ENCODE results near the gene PHTF2.
"Not testable (repeated sequence)": the region's sequence is repeated elsewhere in the genome, so short reads cannot be mapped to it uniquely, and the experiment has no call there.

Gene PHTF2

DNA sequence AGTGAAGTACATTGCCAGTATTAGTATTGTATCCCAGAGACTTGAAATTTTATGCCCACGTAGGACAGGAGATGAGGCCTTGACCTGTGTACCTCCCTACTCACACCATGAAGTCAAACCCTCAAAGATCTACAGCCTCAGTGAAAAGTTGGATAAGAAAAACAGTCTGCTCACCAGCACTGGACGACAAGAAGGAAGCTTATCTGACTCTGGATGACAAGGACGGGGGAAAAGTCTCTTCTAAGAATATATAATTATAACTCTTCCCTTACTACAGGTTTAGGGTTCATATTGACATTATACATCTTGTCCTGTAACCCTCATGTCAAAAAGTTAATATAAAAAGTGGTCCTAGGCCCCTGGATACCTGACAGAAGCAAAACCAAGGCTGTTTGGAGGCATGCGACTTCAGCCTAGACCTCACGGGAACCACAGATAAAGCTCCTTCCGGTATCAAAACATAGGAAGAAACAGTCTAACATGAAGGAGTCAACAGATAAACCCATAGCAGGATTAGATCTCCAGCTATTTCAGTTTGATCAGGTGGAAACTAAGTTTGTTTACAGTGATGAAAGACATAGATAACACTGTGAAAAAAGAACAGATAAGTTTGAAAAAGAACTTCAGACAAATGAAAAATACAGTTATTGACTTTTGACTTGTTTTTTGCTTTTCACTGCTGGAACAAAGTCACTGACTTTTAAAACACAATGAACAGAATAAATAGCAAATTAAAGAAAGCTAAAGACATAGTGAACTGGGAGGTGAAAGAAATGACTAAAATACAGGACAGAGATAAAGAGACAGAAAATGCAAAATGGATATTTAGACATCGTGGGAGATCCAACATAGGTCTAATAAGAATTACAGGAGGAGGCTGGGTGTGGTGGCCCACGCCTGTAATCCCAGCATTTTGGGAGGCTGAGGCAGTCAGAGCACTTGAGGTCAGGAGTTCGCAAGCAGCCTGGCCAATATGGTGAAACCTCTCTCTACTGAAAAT is 145.9 kb downstream of the PHTF2 start:
- no peak for DNase-seq

DNA sequence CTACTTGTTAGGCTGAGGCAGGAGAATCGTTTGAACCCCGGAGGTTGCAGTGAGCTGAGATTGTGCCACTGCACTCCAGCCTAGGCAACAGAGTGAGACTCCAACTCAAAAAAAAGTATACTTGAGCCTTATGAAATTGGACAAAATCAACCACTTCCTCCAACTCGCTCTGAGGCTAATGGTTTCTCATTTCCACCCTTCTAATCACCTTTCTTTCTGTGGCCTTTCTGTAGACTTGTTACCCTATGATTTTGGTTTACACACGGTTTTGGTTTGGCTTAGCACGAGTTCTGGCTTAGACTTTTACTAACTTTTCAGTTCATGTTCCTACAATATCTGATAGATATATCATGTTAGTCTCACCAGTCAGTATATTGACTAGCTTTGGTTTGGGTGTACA is 152.0 kb downstream of the PHTF2 start:
- DNase-seq = no peak

DNA sequence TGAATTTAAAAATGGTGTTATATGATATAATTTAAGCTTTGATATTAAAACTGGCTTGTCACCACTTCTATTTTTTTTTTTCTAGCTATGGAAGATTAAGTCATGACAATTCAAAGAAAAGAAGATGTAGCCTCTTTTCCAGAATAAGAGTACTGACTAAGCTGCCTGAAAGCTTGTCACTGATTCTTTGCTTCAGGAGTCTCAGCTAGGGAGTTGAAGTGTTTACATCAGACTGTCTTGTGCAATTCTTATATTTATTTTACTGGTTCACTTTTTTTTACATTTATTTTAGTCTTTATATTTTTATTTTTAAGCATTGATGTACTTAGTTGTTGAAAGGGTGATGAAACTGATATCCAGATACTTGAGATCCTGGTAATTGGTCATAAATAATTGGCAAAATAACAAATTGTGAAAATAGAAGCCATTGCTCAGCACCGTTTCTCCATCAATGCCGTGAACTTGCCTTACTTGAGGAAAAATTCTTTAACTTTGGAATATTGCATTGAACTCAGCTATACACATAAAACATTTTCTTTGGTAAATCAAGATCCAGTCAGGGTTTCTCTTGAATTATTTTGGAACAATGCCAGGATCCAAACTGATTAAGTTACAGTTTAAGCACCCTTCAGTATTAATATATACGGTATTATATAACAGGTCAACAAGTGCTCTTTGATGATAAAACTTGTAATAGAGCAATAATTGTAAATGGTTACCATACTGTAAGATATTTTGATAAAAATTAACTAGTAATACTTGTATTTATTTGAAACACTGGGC is 156.4 kb downstream of the PHTF2 start:
- DNase-seq = peak; percentile 1 to 40

DNA sequence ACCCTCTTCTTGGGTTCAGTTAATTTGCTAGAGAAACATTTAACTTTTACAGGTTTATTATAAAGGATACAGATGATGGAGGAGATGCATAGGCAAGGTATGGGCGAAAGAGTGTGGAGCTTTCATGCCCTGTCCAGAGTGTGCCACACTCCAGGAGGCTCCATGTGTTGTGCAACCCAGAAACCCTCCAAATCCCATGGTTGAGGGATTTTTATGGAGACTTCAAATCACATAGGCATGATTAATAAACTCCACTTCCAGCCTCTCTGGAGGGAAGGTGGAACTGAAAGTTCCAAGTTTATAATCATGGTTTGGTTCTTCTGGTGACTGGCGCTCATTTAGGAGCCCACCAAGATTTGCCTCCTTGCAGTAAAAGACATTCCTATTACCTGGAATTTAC is 159.9 kb downstream of the PHTF2 start:
- DNase-seq = no peak

DNA sequence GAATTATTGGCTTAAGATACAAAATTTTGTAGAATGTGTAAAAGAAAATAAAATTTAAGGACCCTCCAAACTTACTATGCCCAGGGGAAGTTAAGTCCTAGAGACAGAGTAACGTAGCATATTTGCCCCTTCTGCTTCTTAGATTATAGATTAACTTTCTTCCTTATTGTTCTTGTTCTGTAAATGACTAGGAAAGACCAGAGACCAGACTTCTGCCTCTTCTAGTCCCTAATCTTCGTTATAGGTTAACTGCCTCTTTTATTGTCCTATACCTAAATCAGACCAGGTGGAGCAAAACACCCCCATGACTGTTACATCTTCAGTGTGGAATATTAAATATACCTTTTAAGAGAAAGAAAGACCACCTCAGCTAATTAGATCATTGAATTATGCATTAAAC is 160.5 kb downstream of the PHTF2 start:
- no peak for DNase-seq

DNA sequence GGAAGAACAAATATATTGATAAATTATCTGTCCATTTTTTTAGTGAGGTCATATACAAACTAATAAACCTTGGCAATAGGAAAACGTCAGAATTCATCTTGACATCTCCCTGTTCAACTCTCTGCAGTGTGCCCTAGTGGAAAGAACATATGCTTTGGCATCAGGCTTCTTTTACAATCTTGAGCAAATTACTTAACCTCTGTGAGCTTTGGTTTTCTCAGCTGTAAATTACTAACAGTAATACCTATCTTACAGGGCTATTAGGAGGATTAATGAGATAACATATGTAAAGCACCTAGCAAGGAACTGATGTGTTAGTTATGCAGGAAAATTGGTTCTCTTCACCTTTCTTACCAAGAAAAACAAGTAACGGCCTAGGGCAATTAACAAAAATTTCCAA is 161.8 kb downstream of the PHTF2 start:
- peak; percentile 44 to 63 for DNase-seq

DNA sequence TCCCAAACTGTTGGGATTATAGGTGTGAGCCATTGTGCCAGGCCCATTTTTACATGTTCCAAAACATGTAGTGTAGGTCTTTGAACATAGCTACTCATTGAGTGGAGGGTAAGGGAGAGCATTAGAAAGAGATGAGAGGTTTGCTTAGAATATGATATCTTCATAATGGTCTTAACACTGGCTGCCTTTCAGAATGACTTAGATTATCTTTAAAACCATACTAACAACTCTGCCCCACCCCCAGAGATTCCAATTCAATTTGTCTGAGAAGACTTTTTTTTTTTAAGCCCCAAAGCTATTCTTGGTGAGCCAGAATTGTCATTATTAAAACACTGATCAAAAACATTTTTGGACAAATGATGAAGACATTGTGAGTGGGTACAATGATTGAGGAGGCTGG is 168.9 kb downstream of the PHTF2 start:
- DNase-seq = no peak

DNA sequence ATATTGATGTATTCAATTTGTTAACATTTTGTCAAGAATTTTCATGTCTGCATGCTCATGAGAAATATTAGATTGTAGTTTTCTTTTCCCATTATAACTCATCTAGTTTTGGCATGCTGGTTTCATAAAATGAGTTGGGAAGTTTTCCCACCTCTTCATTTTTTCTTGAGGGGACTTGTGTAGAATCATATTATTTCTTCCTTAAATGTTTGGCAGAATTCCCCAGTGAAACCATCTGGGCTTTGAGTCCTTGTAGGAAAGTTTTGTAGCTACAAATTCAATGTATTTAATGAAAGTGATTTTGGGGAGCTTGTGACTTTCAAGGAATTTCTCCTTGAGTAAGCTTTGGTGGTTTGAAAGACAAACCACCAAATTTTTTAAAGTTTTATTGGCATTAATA is 173.2 kb downstream of the PHTF2 start:
- DNase-seq = no peak

DNA sequence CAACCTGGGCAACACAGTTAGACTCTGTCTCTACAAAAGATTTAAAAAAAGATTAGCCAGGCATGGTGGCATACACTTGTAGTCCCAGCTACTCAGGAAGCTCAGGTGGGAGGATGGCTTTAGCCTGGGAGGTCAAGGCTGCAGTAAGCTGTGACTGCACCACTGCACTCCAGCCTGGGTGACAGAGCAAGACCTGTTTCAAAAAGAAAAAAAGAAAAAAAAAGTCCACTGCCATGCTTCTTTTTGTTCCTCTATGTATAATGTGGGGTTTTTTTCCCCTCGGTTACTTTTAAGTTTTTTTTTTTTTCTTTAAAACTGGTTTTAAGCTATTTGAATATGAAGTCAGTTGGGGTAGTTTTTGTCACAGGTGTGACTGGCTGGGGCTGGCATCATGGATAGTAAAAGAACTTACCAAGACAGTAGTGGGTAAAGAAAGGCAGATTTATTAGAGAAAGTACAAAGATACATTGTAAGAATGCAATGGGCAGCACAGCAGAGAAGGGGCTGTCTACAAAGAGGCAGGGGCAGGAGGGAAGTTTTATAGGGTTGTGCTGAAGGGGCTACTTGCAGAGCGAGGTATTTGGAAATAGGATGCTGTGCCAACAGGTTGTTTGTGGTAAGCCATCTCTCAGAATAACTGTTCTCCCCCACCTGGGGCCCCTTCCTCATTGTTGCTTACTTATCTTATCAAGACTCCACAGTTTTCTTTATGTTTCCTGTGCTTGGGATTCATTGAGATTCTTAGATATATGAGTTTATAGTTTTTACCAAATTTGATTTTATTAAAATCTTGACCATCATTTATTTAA is 177.3 kb downstream of the PHTF2 start:
- DNase-seq = no peak

DNA sequence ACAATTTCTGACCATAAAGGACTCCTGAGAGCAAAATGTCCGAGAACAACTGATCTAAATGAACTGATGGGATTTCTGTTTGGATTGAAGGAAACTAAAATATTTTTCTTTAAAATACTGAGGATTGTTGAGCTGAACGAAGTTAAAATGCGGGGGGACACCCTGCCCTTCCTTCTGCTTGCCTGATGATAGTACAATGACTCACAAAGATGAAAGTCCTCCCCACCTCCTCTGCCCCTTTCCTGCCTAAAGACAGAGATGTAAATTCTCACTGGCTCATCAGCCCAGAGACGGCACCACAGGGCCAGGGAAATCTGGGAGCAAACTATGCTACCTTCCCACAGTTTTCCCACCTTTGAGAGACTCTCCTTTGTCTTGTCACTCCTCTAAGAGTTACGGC is 180.6 kb downstream of the PHTF2 start:
- no peak for DNase-seq

DNA sequence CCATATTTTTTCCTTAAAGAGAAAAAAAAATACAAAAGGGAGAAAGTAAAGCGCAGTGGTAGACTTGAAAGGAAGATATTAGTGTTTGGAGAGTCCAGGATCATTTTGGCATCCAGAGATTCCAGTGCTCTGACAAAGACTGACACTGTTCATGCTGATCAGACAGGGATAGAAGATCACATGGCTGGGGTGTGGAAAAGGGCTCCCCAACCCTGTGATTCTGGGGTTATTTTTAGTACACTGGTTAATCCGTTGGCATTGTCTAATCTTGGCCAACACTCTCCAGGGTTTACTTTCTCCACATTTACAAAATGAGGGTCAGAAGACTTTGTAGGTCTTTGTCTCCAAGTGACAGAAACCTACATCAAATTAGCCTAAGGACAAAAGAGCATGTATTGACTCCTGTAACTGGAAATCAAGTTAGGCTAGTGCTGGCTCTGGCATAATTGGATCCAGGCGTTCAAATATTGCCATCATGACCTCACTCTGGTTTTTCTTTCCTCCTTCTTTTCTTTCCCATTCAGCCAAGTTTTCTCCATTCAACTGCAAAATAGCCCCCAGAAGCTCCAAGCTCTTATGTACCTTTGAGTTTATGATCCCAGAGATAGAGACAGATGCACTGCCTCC is 181.6 kb downstream of the PHTF2 start:
- DNase-seq = no peak

DNA sequence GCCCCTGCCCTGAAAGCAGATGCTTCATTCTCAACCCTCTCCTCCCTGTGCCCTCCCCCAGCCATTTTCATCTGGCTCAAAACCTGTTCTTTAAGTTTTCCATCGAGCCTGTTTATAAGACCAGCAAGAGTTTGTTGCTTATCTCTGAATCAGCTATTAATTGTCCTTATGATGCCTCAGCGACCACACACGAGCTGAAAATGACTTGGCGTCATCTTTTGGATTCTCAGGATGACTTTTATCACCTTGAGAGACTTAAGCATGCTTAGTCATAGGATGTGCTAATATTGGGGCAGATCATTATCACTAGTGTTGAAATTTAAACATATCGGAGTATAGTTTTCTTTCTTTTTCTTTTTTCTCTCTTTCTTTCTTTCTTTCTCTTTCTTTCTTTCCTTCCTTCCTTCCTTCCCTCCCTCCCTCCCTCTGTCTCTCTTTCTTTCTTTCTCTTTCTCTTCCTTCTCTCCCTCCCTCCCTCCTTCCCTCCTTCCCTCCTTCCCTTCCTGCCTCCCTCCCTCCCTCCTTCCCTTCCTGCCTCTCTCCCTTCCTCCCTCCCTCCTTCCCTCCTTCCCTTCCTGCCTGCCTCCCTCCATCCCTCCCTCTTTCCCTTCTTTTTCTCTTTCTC is 184.5 kb downstream of the PHTF2 start:
- DNase-seq = no peak

DNA sequence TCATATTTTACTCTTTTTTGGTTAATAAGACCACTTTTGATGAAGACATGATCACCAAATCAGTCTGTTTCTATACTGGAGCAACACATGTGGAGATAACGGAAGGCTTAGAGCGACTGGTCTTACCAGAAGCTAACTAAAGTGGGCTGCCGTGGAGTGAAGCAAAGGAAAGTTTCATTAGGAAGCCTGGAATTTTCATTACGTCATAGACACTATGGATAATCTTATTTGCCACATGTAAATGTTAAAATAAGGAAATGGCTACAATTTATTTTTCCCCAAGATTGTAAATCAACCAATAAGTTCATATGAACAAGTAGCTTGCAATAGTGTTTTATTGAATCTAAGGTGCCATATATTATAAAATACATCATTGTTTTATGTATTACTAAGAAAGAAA is 185.4 kb downstream of the PHTF2 start:
- no peak for DNase-seq

DNA sequence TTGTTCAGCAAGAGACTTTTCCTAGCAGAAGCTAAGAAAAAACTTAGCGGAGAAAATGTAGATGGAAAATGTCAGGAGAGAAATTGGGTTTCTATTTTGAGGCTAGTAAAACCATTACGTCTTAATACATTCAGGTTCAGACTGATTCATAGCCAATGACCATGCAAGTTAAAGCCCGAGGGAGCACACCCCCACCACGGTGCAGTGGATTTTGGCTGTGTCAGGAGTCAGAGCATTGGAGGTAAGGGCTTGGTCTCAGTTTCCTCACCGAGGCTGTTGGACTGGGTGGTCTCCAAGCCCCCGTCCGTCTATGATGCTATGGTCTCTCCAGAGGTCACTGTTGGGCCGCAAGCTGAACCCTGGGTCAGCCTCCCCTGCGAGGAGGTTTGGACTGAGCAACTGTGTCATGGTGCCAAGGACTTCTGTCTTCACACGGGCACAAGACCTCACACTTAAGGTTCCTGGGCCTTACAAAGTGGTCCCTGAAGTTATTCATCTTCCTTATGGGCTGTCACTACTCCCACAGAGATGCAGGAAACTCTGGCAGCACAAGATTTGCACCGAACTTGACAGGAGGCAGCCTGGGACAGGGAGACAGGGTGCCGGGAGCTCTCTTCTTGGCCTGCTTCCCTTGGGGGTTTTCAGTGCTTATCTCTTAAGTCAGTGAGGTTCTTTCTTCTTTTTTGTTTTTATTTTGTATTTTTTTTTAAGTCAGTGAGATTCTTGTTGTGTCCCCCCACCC is 186.8 kb downstream of the PHTF2 start:
- no peak for DNase-seq

DNA sequence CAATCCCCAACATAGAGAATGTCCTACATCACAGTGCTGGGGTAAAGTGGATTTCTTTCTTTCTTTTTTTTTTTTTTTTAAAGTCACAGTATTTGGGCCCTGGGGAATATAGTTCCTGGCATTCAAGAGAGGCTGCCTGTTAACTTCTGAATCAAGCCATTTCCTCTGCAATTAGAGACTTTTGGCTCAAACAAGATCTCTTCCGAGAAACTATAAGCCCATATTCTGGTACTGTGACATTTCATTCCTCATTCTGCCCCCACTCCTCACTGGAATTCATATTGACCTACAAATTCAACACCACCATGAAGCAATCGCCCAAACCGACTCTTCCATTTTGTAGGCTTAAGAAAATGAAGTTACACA is 187.4 kb downstream of the PHTF2 start:
- no peak for DNase-seq

DNA sequence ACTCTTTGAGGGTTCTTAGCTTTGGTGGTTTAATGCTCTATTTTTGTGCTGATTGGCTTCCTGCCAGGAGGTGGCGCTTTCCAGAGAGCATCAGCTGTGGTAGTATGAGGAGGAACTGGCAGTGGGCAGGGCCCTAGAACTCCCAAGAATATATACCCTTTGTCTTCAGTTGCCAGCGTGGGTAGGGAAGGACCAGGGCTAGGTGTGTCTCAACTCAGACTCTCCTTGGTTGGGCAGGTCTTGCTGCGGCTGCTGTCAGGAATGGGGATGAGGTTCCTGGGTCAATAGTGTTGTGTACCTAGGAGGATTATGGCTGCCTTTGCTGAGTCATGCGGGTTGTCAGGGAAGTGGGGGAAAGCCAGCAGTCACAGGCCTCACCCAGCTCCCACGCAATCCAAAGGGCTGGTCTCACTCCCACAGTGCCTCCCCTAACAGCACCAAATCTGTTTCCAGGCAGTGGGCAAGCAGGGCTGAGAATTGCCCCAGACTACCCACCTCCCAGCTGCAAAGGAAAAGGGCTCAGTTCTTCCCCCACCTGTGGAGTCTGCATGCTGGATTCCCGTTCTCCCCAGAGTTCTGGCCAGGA is 191.5 kb downstream of the PHTF2 start:
- no peak for DNase-seq

DNA sequence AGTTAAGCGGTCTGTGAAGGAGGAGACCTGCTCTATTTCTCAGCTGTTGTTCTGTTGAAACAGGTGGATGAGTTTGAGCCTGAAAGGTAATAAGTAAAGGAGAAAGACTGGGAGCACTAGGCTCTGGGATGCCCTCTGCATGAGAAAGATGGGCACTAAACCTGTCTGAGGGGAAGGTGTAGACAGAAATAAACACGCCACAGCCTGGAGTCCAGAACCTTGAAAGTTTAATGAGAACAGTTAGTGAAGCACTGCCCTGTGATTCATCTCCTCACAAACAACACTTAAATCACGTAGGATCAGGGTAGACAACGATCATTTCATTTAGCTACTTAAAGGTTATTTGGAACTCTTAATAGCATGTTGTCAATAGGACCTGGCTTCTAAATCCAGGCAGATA is 193.1 kb downstream of the PHTF2 start:
- DNase-seq = no peak

DNA sequence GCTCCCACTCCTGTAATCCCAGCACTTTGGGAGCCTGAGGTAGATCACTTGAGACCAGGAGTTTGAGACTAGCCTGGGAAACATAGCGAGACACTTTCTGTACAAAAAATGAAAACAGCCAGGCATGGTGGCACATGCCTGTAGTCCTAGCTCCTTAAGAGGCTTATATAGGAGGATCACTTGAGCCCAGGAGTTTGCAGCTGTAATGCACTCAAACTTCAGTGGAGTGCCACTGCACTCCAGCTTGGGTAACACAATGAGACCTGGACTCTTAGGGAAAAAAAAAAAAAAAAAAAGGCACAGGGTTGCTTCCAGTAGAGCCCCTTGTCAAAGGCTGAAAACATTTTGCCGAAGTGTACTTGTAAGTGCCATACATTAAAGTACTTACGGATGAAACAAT is 195.3 kb downstream of the PHTF2 start:
- peak in 1 of 2 experiments; percentile 74 for DNase-seq

DNA sequence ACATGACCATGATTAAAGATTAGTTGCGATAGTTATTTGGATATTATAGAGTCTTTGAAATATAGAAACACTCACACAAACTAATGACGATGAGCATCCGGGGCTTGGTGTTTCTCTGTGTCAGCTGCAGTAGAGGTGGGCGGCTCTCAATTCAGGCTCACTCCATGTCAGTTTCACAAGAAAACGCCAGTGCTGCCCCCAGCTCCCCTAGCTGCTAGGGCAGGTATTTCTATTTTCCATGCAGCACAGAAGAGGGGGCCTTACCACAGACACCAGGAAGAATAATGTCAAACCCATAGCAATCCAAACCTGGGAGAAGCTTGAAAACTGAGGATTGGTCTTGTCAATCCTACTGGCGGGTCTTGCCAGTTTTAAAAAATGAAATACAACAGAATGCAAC is 197.1 kb downstream of the PHTF2 start:
- peak in 1 of 2 experiments; percentile 13 for DNase-seq

DNA sequence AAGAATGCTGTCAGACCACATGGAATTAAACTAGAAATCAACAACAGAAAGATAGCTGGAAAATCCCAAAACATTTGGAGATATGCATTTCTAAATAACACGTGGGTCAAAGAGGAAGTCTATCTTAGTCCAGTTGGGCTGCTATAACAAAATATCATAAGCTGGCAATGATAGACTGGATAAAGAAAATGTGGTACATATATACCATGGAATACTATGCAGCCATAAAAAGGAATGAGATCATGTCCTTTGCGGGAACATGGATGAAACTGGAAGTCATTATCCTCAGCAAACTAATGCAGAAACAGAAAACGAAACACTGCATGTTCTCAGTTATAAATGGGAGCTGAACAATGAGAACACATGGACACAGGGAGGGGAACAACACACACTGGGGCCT is 200.6 kb downstream of the PHTF2 start:
- DNase-seq = not testable (repeated sequence)

DNA sequence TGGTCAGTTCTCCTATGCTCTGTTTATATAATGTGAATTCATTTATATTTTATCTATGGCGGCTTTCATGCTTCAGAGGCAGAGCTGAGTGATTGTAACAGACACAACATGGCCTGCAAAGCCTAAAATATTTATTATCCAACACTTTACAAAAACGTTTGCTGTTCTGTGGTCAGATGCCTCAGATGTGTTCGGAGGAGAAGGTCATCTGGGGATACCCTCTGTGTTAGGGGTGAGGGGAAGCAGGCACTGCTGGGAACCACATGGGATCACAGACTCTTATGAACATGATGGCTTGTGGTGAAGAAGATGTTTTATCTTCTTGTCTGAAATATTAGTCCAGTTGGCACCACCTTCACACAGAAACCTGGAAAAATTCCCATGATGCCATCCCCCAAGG is 203.4 kb downstream of the PHTF2 start:
- DNase-seq = no peak

Data from NCI-H524 (cell line).